Smooth muscle cell (in vitro differentiated cells): Measurements from ENCODE around the gene ZNF524. TPM values are rescaled to one million over a fixed set of nuclear protein-coding genes. Genes with fewer than 3 reads are reported as not detected.

Experiments
- DNase-seq: peaks from one replicate; lab custom pipeline; 2025; ENCODE audit not compliant: unreplicated experiment; lab: John Stamatoyannopoulos, UW
- H2AFZ ChIP-seq: fragments of 200-600 bp; sonication (generic); 2 replicates; pipeline ENCODE4 v1.6.0; 2016; ENCODE audit warnings: antibody characterized with exemption, low read depth, mild to moderate bottlenecking
- H3F3A ChIP-seq: fragments of 200-600 bp; sonication (generic); 2 replicates; pipeline ENCODE4 v1.6.0; 2017; ENCODE audit warnings: antibody characterized with exemption, low read depth
- H3K27ac ChIP-seq: fragments of 200-600 bp; sonication (generic); 2 replicates; pipeline ENCODE4 v1.5.1; 2016; ENCODE audit warnings: low read depth, mild to moderate bottlenecking
- H3K27me3 ChIP-seq: fragments of 200-600 bp; sonication (generic); 2 replicates; pipeline ENCODE4 v1.6.1; 2016; ENCODE audit warnings: low read depth, mild to moderate bottlenecking
- H3K36me3 ChIP-seq: fragments of 200-600 bp; sonication (generic); 2 replicates; pipeline ENCODE4 v1.5.1; 2016; ENCODE audit warnings: low read depth
- H3K4me1 ChIP-seq: fragments of 200-600 bp; sonication (generic); 2 replicates; pipeline ENCODE4 v1.5.1; 2016; ENCODE audit warnings: low read depth
- H3K4me2 ChIP-seq: fragments of 200-600 bp; sonication (generic); 2 replicates; pipeline ENCODE4 v1.6.0; 2016; ENCODE audit warnings: mild to moderate bottlenecking
- H3K4me3 ChIP-seq: fragments of 200-600 bp; sonication (generic); 2 replicates; pipeline ENCODE4 v1.5.1; 2016; ENCODE audit warnings: mild to moderate bottlenecking
- H3K79me2 ChIP-seq: fragments of 200-600 bp; sonication (generic); 2 replicates; pipeline ENCODE4 v1.6.0; 2016; ENCODE audit warnings: low read depth, mild to moderate bottlenecking
- H3K9ac ChIP-seq: fragments of 200-600 bp; sonication (generic); 2 replicates; pipeline ENCODE4 v1.6.0; 2016; ENCODE audit warnings: low read depth
- H3K9me3 ChIP-seq: fragments of 200-600 bp; sonication (generic); replicated peaks from 2 replicates; pipeline ENCODE4 v1.5.1; 2016; ENCODE audit warnings: low read depth
- H4K20me1 ChIP-seq: fragments of 200-600 bp; sonication (generic); 2 replicates; pipeline ENCODE4 v1.6.0; 2016; ENCODE audit warnings: low read depth
- CTCF ChIP-seq: fragments of 200-600 bp; sonication (generic); IDR thresholded peaks from 2 replicates; pipeline ENCODE4 v1.5.1; 2017; ENCODE audit warnings: borderline replicate concordance, mild to moderate bottlenecking, antibody characterized with exemption; ENCODE audit not compliant: insufficient read depth, poor library complexity, severe bottlenecking
- WGBS: methylation state at CpG from one replicate; pipeline ENCODE4 v1.1.7; 2016; ENCODE audit warnings: low lambda C conversion rate; 5-methylcytosine and 5-hydroxymethylcytosine counted together
- polyA plus RNA-seq: library from polyadenylated mRNA; unstranded; fragments of >200 nt; fragmentation: Nextera tagmentation; extraction: Ambion mirVana; gene quantifications from 2 replicates; pipeline ENCODE4 v1.2.1, GENCODE V29; 2016
- total RNA-seq: library from RNA; depleted of rRNA; stranded (reverse); fragments of >200 nt; gene quantifications from 2 replicates; pipeline ENCODE4 v1.2.3, GENCODE V29; 2014

The ZNF524 gene
- total and polyA plus RNA-seq, 2 experiments from 2014 or later: 13.3 to 16.3 TPM

- Histone ChIP-seq H3K9me3 (no peaks in the 10 kb centered on the region), H4K20me1 (no peaks in the 10 kb centered on the region), H3K27ac (no peak overlapping the region), H3K4me3 (peak overlapping the region; percentile 99), H3K4me1 (peaks cover 9% of the 10 kb centered on the region), H3K9ac (no peak overlapping the region), H3K36me3 (no peaks in the 10 kb centered on the region), H3K79me2 (peaks cover 31% of the 10 kb centered on the region), H3K27me3 (no peaks in the 10 kb centered on the region), H3F3A (peaks cover 12% of the 10 kb centered on the region), H3K4me2 (peak overlapping the region; percentile 99), H2AFZ (no peak overlapping the region)
- DNase-seq: no peak
- WGBS: 94% methylated on average over 17 of the region's 17 CpGs
- no peak for TF ChIP-seq CTCF
Observed at GRCh38 chr19:55649268-55650125, 49.4 kb downstream of the ZNF524 start.

DNA sequence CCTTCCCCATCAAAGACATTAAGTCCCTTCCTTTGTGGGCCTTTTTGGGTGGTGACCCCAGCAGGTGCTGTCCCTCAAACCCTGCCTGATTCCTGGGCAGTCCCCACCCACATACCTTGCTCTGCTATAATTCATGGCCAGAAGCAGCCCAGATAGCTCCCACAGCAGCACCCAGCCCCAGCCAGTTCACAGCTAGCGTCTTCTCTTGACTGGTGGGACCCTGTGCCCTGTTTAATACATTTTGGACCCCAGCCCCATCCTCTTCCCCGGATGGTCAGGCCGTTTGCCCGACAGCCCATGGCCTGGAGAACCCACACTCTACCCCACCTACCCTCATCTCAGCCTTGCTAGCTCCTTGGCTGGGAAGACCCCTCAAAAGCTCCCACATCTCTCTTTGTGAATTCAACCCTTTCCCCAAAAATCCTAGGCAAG lies 50.1 kb downstream of the ZNF524 start:
- Histone ChIP-seq H3K27me3 (no peaks in the 10 kb centered on the region), H2AFZ (no peak overlapping the region), H4K20me1 (no peaks in the 10 kb centered on the region), H3K79me2 (peaks cover 26% of the 10 kb centered on the region), H3K4me1 (peaks cover 8% of the 10 kb centered on the region), H3K4me3 (no peak overlapping the region), H3K4me2 (no peak overlapping the region), H3K9me3 (no peaks in the 10 kb centered on the region), H3F3A (peaks cover 9% of the 10 kb centered on the region), H3K36me3 (no peaks in the 10 kb centered on the region), H3K27ac (no peak overlapping the region), H3K9ac (no peak overlapping the region)
- TF ChIP-seq CTCF: no peak
- no peak for DNase-seq
- WGBS: 98% methylated on average over 4 of the region's 4 CpGs

- no peak for DNase-seq
- 93% methylated on average over 17 of the region's 17 CpGs for WGBS
- H3K9ac ChIP-seq: no peak overlapping the region
Observed at GRCh38 chr19:55650602-55651230, 50.6 kb downstream of the ZNF524 start.

More at GRCh38 chr19:55650602-55651230, 50.6 kb downstream of the ZNF524 start:
- peaks cover 26% of the 10 kb centered on the region for H3K79me2 ChIP-seq
- H2AFZ ChIP-seq: no peak overlapping the region
- no peaks in the 10 kb centered on the region for H3K36me3 ChIP-seq
- H3F3A ChIP-seq: peaks cover 9% of the 10 kb centered on the region
- H3K27ac ChIP-seq: no peak overlapping the region
- H3K4me3 ChIP-seq: no peak overlapping the region
- H3K27me3 ChIP-seq: no peaks in the 10 kb centered on the region
- peaks cover 8% of the 10 kb centered on the region for H3K4me1 ChIP-seq
- H3K9me3 ChIP-seq: no peaks in the 10 kb centered on the region
- H3K4me2 ChIP-seq: no peak overlapping the region
- H4K20me1 ChIP-seq: peaks cover 3% of the 10 kb centered on the region
- no peak for TF ChIP-seq CTCF
